H9 (cell line): Measurements from ENCODE around the gene CRELD2. TPM values are rescaled to one million over a fixed set of nuclear protein-coding genes. Genes with fewer than 3 reads are reported as not detected.

Experiments
- DNase-seq: peaks from one replicate; pipeline ENCODE4 v3.0.0-alpha.2; 2017
- H2AFZ ChIP-seq: one replicate; pipeline ENCODE4 v1.6.1; 2013; ENCODE audit warnings: mild to moderate bottlenecking, low read length, control low read depth, moderate library complexity
- H2AK5ac ChIP-seq: 2 replicates; pipeline ENCODE4 v1.6.1; 2013; ENCODE audit warnings: low read length, control low read depth, mixed read lengths; ENCODE audit not compliant: insufficient read length
- H2BK120ac ChIP-seq: one replicate; pipeline ENCODE4 v1.6.1; 2013; ENCODE audit warnings: low read depth, mild to moderate bottlenecking, low read length, control low read depth, inconsistent platforms; ENCODE audit not compliant: poor library complexity, severe bottlenecking
- H2BK12ac ChIP-seq: 2 replicates; pipeline ENCODE4 v1.6.1; 2013; ENCODE audit warnings: low read length, control low read depth, mixed read lengths, low read depth; ENCODE audit not compliant: insufficient read length
- H2BK15ac ChIP-seq: 2 replicates; pipeline ENCODE4 v1.6.1; 2013; ENCODE audit warnings: low read depth, low read length, control low read depth
- H2BK20ac ChIP-seq: one replicate; pipeline ENCODE4 v1.6.1; 2013; ENCODE audit warnings: low read depth, mild to moderate bottlenecking, low read length, control low read depth, inconsistent platforms; ENCODE audit not compliant: poor library complexity, severe bottlenecking
- H2BK5ac ChIP-seq: 2 replicates; pipeline ENCODE4 v1.6.1; 2013; ENCODE audit warnings: low read length, control low read depth, mixed read lengths; ENCODE audit not compliant: insufficient read length
- H3K14ac ChIP-seq: 2 replicates; pipeline ENCODE4 v1.6.1; 2013; ENCODE audit warnings: low read length, control low read depth; ENCODE audit not compliant: insufficient read depth
- H3K18ac ChIP-seq: 2 replicates; pipeline ENCODE4 v1.6.1; 2013; ENCODE audit warnings: low read depth, mild to moderate bottlenecking, mixed read lengths, low read length, control low read depth; ENCODE audit not compliant: insufficient read length
- H3K23ac ChIP-seq: 2 replicates; pipeline ENCODE4 v1.6.1; 2013; ENCODE audit warnings: low read length, control low read depth, mixed read lengths, low read depth; ENCODE audit not compliant: insufficient read length
- H3K23me2 ChIP-seq: 2 replicates; pipeline ENCODE4 v1.6.1; 2013; ENCODE audit warnings: low read depth, mild to moderate bottlenecking, mixed read lengths, low read length, control low read depth; ENCODE audit not compliant: insufficient read length, poor library complexity, severe bottlenecking
- H3K27ac ChIP-seq: 2 replicates; pipeline ENCODE4 v1.5.1; 2013; ENCODE audit warnings: low read length, control low read depth, mixed read lengths, low read depth; ENCODE audit not compliant: insufficient read length
- H3K27me3 ChIP-seq: 2 replicates; pipeline ENCODE4 v1.6.1; 2013; ENCODE audit warnings: low read length, control low read depth, inconsistent platforms; ENCODE audit not compliant: insufficient read depth
- H3K4ac ChIP-seq: 2 replicates; pipeline ENCODE4 v1.6.1; 2013; ENCODE audit warnings: low read depth, mild to moderate bottlenecking, control low read depth, inconsistent platforms, low read length, moderate library complexity
- H3K4me1 ChIP-seq: 2 replicates; pipeline ENCODE4 v1.6.1; 2013; ENCODE audit warnings: low read length, control low read depth, inconsistent platforms; ENCODE audit not compliant: insufficient read depth
- H3K4me2 ChIP-seq: 2 replicates; pipeline ENCODE4 v1.6.1; 2013; ENCODE audit warnings: low read length, control low read depth, mixed read lengths; ENCODE audit not compliant: insufficient read length, insufficient read depth
- H3K56ac ChIP-seq: 2 replicates; pipeline ENCODE4 v1.6.1; 2013; ENCODE audit warnings: low read depth, mild to moderate bottlenecking, mixed read lengths, low read length, control low read depth; ENCODE audit not compliant: insufficient read length
- H3K79me1 ChIP-seq: 2 replicates; pipeline ENCODE4 v1.6.1; 2013; ENCODE audit warnings: low read depth, mild to moderate bottlenecking, moderate library complexity, low read length, control low read depth, inconsistent platforms; ENCODE audit not compliant: insufficient read depth, poor library complexity, severe bottlenecking
- H3K79me2 ChIP-seq: 2 replicates; pipeline ENCODE4 v1.6.1; 2013; ENCODE audit warnings: low read length, control low read depth, inconsistent platforms; ENCODE audit not compliant: insufficient read depth
- H3K9ac ChIP-seq: 2 replicates; pipeline ENCODE4 v1.6.1; 2013; ENCODE audit warnings: low read length, control low read depth, mixed read lengths; ENCODE audit not compliant: insufficient read length; ENCODE audit errors: extremely low read depth
- H3K9me3 ChIP-seq: one replicate; pipeline ENCODE4 v1.6.1; 2013; ENCODE audit warnings: low read depth, low read length, inconsistent platforms; ENCODE audit not compliant: control insufficient read depth
- H3T11ph ChIP-seq: one replicate; pipeline ENCODE4 v1.6.1; 2013; ENCODE audit warnings: mild to moderate bottlenecking, low read length, control low read depth, inconsistent platforms
- H4K20me1 ChIP-seq: one replicate; pipeline ENCODE4 v1.6.1; 2013; ENCODE audit not compliant: control insufficient read depth, insufficient read length, insufficient read depth
- H4K5ac ChIP-seq: 2 replicates; pipeline ENCODE4 v1.6.1; 2013; ENCODE audit warnings: low read depth, mild to moderate bottlenecking, mixed read lengths, low read length, control low read depth; ENCODE audit not compliant: insufficient read length
- H4K8ac ChIP-seq: replicated peaks from 2 replicates; pipeline ENCODE4 v1.6.1; 2013; ENCODE audit warnings: low read length, control low read depth, mixed read lengths, low read depth; ENCODE audit not compliant: insufficient read length
- H4K91ac ChIP-seq: 2 replicates; pipeline ENCODE4 v1.6.1; 2013; ENCODE audit warnings: low read depth, mild to moderate bottlenecking, moderate library complexity, mixed read lengths, low read length, control low read depth; ENCODE audit not compliant: insufficient read length
- H3K27ac Mint-ChIP-seq, 3 experiments: 2 replicates in 2 of 3; 3 replicates in 1 of 3; pipeline ENCODE4 v1.8.0; 2020 to 2021; ENCODE audit warnings: mixed read lengths in 3 of 3, mild to moderate bottlenecking in 1 of 3, moderate library complexity in 1 of 3
- H3K27me3 Mint-ChIP-seq: 2 replicates; pipeline ENCODE4 v1.8.0; 2021; ENCODE audit warnings: low read depth, mild to moderate bottlenecking, moderate library complexity, mixed read lengths
- H3K36me3 Mint-ChIP-seq, 3 experiments: 2 replicates in 2 of 3; 3 replicates in 1 of 3; pipeline ENCODE4 v1.8.0; 2020 to 2021; ENCODE audit warnings: low read depth in 3 of 3, mixed read lengths in 3 of 3; ENCODE audit not compliant: insufficient read depth in 1 of 3
- H3K4me1 Mint-ChIP-seq, 2 experiments: 2 replicates each; pipeline ENCODE4 v1.8.0; 2020; ENCODE audit warnings: mixed read lengths in 2 of 2
- H3K4me3 Mint-ChIP-seq, 2 experiments: 2 replicates in 1 of 2; 3 replicates in 1 of 2; pipeline ENCODE4 v1.8.0; 2020 to 2021; ENCODE audit warnings: mild to moderate bottlenecking in 2 of 2, mixed read lengths in 2 of 2, moderate library complexity in 1 of 2
- H3K9me3 Mint-ChIP-seq, 2 experiments: 2 replicates in 1 of 2; 3 replicates in 1 of 2; pipeline ENCODE4 v1.8.0; 2020; ENCODE audit warnings: mild to moderate bottlenecking in 2 of 2, mixed read lengths in 2 of 2, moderate library complexity in 1 of 2
- WGBS: extraction: QIAGEN DNeasy Blood & Tissue Kit; methylation state at CpG from one replicate; pipeline ENCODE4 v1.1.7; 2013; ENCODE audit warnings: missing lambda C conversion rate, low lambda C conversion rate, mixed read lengths; ENCODE audit not compliant: insufficient read length; ENCODE audit errors: extremely low coverage; 5-methylcytosine and 5-hydroxymethylcytosine counted together
- total RNA-seq: library from RNA; stranded (reverse); gene quantifications from 2 replicates; pipeline ENCODE4 v1.2.1, GENCODE V29; 2021
- TF ChIP-seq, protein P1 (sequence below): fragments of 200-600 bp; sonication (generic); conservative IDR thresholded peaks from 3 replicates; pipeline ENCODE4 v1.8.0; 2021; ENCODE audit warnings: antibody characterized with exemption, mild to moderate bottlenecking

The CRELD2 gene
- total RNA-seq, 1 experiment from 2014 or later: 34.7 TPM

DNA sequence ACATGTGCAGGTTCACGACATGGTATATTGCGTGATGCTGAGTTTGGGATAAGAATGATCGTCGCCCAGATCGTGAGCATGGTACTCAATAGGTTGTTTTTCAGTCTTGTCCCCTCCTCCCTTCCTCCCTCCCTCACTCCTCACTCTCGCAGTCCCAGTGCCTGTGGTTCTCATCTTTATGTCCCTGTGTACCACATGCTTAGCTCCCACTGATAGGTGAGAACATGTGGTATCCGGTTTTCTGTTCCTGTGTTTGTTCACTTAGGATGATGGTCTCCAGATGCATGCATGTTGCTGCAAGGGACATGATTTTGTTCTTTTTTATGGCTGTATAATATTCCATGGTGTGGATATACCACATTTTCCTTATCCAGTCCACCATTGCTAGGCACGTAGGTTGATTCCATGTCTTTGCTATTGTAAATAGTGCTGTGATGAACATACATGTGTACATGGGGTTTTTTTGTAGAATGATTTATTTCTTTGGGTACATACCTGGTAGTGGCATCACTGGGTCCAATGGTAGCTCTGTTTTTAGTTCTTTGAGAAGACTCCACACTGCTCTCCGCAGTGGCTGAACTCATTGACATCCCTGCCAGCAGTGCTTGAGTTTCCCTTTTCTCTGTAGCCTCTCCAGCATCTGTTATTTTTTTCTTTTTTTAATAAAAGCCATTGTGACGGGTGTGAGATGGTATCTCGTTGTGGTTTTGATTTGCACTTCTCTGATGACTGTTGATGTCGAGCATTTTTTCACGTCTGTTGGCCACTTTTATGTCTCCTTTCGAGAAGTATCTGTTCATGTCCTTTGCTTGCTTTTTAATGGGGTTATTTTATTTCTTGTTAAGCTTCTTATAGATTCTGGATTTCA lies 48.4 kb upstream of the CRELD2 start:
- peaks cover 54 to 63% (median 54%) of the 10 kb centered on the region in 3 experiments for H3K36me3 Mint-ChIP-seq
- Histone ChIP-seq H2BK20ac (no peak overlapping the region), H3K23me2 (no peaks in the 10 kb centered on the region), H3K9me3 (peaks cover 4% of the 10 kb centered on the region), H2BK15ac (no peak overlapping the region), H2AK5ac (no peak overlapping the region), H4K5ac (no peak overlapping the region), H3T11ph (no peak overlapping the region), H3K79me2 (peaks cover 23% of the 10 kb centered on the region; the same call in 1 of the 2 replicates), H3K27ac (no peak overlapping the region), H3K56ac (no peak overlapping the region), H4K91ac (no peak overlapping the region), H2AFZ (no peak overlapping the region), H3K27me3 (no peaks in the 10 kb centered on the region), H2BK120ac (no peak overlapping the region), H3K23ac (no peak overlapping the region), H3K14ac (no peak overlapping the region), H3K4ac (no peak overlapping the region), H4K8ac (no peak overlapping the region), H2BK5ac (no peak overlapping the region), H3K4me1 (no peaks in the 10 kb centered on the region), H2BK12ac (no peak overlapping the region), H4K20me1 (no peaks in the 10 kb centered on the region), H3K18ac (no peak overlapping the region), H3K9ac (no peak overlapping the region), H3K4me2 (no peak overlapping the region), H3K79me1 (peaks cover 19% of the 10 kb centered on the region)
- H3K27ac Mint-ChIP-seq: no peak overlapping the region; a peak in 1 of 7 replicates
- TF ChIP-seq, protein P1, sequence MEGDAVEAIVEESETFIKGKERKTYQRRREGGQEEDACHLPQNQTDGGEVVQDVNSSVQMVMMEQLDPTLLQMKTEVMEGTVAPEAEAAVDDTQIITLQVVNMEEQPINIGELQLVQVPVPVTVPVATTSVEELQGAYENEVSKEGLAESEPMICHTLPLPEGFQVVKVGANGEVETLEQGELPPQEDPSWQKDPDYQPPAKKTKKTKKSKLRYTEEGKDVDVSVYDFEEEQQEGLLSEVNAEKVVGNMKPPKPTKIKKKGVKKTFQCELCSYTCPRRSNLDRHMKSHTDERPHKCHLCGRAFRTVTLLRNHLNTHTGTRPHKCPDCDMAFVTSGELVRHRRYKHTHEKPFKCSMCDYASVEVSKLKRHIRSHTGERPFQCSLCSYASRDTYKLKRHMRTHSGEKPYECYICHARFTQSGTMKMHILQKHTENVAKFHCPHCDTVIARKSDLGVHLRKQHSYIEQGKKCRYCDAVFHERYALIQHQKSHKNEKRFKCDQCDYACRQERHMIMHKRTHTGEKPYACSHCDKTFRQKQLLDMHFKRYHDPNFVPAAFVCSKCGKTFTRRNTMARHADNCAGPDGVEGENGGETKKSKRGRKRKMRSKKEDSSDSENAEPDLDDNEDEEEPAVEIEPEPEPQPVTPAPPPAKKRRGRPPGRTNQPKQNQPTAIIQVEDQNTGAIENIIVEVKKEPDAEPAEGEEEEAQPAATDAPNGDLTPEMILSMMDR: no peak
- no peak for DNase-seq
- no peaks in the 10 kb centered on the region for H3K27me3 Mint-ChIP-seq
- no peak overlapping the region for H3K4me3 Mint-ChIP-seq
- H3K4me1 Mint-ChIP-seq: peaks cover 9 to 13% of the 10 kb centered on the region in 2 experiments
- peaks cover 46 to 51% of the 10 kb centered on the region in 2 experiments for H3K9me3 Mint-ChIP-seq
- WGBS: no CpG with 5 or more reads among the region's 14 CpGs
